HCT116 (cell line): ENCODE measurements around the gene CNPY1. TPM values are rescaled to one million over a fixed set of nuclear protein-coding genes. Genes with fewer than 3 reads are reported as not detected.

ENCODE experiments used
- ATAC-seq: fragments of 200-7000 bp; cut with Tn5 transposase; 2 replicates; pipeline ENCODE4 v1.9.1; 2020; ENCODE audit warnings: mild to moderate bottlenecking, moderate library complexity
- BruUV-seq: library from RNA; stranded (reverse); fragments of 400-500 nt; replicated peaks from 2 replicates; lab custom pipeline; 2021; lab: Mats Ljungman, UMichigan
- CTCF ChIA-PET: fragments of 300-600 bp; sonication (Branson Sonifier 250); formaldehyde crosslinking; loops from one replicate; lab custom pipeline; 2021; ENCODE audit warnings: antibody characterized with exemption; lab: Charles Lee
- POLR2A ChIA-PET: fragments of 300-600, 350-600 bp; sonication (Branson Sonifier 250); formaldehyde crosslinking; loops from one replicate; lab custom pipeline; 2021; ENCODE audit warnings: antibody characterized with exemption; lab: Charles Lee
- RAD21 ChIA-PET, 2 experiments: fragments of 300-600 bp; sonication (Branson Sonifier 250); formaldehyde crosslinking; loops; one replicate each; lab custom pipeline; 2023; ENCODE audit warnings: low total read pairs in 2 of 2; ENCODE audit not compliant: uncharacterized antibody in 2 of 2, unreplicated experiment in 2 of 2, low non-redundant PET in 1 of 2; lab: Charles Lee
- DNase-seq: peaks from one replicate; pipeline ENCODE4 v3.0.0-alpha.2; 2010; ENCODE audit warnings: low read depth, low spot score
- H2AFZ ChIP-seq: fragments of 200-600 bp; shearing (Covaris generic), sonication (generic); 2 replicates; pipeline ENCODE4 v1.6.1; 2017; ENCODE audit warnings: low read depth, mixed run types, mixed read lengths, antibody characterized with exemption, low read length; ENCODE audit not compliant: poor library complexity, severe bottlenecking
- H3K27ac ChIP-seq: 2 replicates; pipeline ENCODE4 v1.5.1; 2012; ENCODE audit warnings: low read depth, low read length
- H3K27me3 ChIP-seq: fragments of 200-600 bp; sonication (generic); 2 replicates; pipeline ENCODE4 v1.6.1; 2016; ENCODE audit warnings: mixed run types, low read length, mixed read lengths; ENCODE audit not compliant: insufficient read depth
- H3K36me3 ChIP-seq, 2 experiments: fragments of 200-500 bp in 1 of 2; fragments of 200-600 bp in 1 of 2; sonication (Bioruptor generic) in 1 of 2; sonication (generic) in 1 of 2; 2 replicates each; pipeline versions ENCODE4 v1.5.1 to v1.6.1; 2014 to 2016; ENCODE audit warnings: low read length in 2 of 2, inconsistent platforms in 1 of 2, mixed read lengths in 1 of 2, mixed run types in 1 of 2; ENCODE audit not compliant: insufficient read depth in 2 of 2, control insufficient read depth in 1 of 2
- H3K4me1 ChIP-seq, 2 experiments: fragments of 200-600 bp in 1 of 2; sonication (generic) in 1 of 2; 2 replicates each; pipeline versions ENCODE4 v1.5.1 to v1.6.1; 2012 to 2017; ENCODE audit warnings: low read length in 2 of 2, inconsistent platforms in 1 of 2, mild to moderate bottlenecking in 1 of 2, mixed read lengths in 1 of 2, mixed run types in 1 of 2, moderate library complexity in 1 of 2; ENCODE audit not compliant: insufficient read depth in 2 of 2, control insufficient read depth in 1 of 2
- H3K4me2 ChIP-seq: fragments of 200-600 bp; sonication (generic); 2 replicates; pipeline ENCODE4 v1.6.1; 2017; ENCODE audit warnings: mixed run types, low read length, mixed read lengths
- H3K4me3 ChIP-seq, 2 experiments: fragments of 200-600 bp in 1 of 2; sonication (generic) in 1 of 2; replicated peaks in 1 of 2; 2 replicates each; pipeline ENCODE4 v1.5.1; 2011 to 2016; ENCODE audit warnings: low read length in 2 of 2, control low read depth in 1 of 2, low read depth in 1 of 2, mild to moderate bottlenecking in 1 of 2, mixed read lengths in 1 of 2, mixed run types in 1 of 2
- H3K79me2 ChIP-seq: fragments of 200-600 bp; sonication (generic); 2 replicates; pipeline ENCODE4 v1.6.1; 2017; ENCODE audit warnings: mild to moderate bottlenecking, mixed run types, low read length, moderate library complexity, mixed read lengths; ENCODE audit not compliant: insufficient read depth
- H3K9ac ChIP-seq: fragments of 200-600 bp; sonication (generic); 2 replicates; pipeline ENCODE4 v1.6.1; 2016; ENCODE audit warnings: low read length, mixed read lengths
- H3K9me2 ChIP-seq: fragments of 200-600 bp; sonication (generic), shearing (Covaris generic); 2 replicates; pipeline ENCODE4 v1.6.1; 2017; ENCODE audit warnings: mixed run types, mild to moderate bottlenecking, moderate library complexity; ENCODE audit not compliant: insufficient read depth
- H3K9me3 ChIP-seq, 2 experiments: fragments of 200-500 bp in 1 of 2; fragments of 200-600 bp in 1 of 2; sonication (Bioruptor generic) in 1 of 2; sonication (generic) in 1 of 2; 2 replicates each; pipeline ENCODE4 v1.6.1; 2014 to 2017; ENCODE audit warnings: low read length in 2 of 2, mixed read lengths in 2 of 2, inconsistent platforms in 1 of 2, low read depth in 1 of 2, mild to moderate bottlenecking in 1 of 2, mixed run types in 1 of 2, moderate library complexity in 1 of 2; ENCODE audit not compliant: control insufficient read depth in 1 of 2, insufficient read depth in 1 of 2
- H4K20me1 ChIP-seq: fragments of 200-600 bp; sonication (generic), shearing (Covaris generic); 2 replicates; pipeline ENCODE4 v1.6.1; 2017; ENCODE audit warnings: mixed run types, mild to moderate bottlenecking, moderate library complexity; ENCODE audit not compliant: insufficient read depth
- CBX3 ChIP-seq: IDR thresholded peaks from 2 replicates; pipeline ENCODE4 v1.6.1; 2012; ENCODE audit warnings: low read depth
- CEBPB ChIP-seq: IDR thresholded peaks from 2 replicates; pipeline ENCODE4 v1.6.1; 2012; ENCODE audit warnings: low read depth
- CTCF ChIP-seq, 3 experiments: fragments of 200-600 bp in 1 of 3; sonication (generic) in 1 of 3; IDR thresholded peaks in 2 of 3; conservative IDR thresholded peaks in 1 of 3; 2 replicates each; pipeline ENCODE4 v1.5.1; 2012 to 2017; ENCODE audit warnings: low read depth in 2 of 3, low read length in 2 of 3, antibody characterized with exemption in 1 of 3, borderline replicate concordance in 1 of 3, control low read depth in 1 of 3, mild to moderate bottlenecking in 1 of 3, mixed read lengths in 1 of 3, mixed run types in 1 of 3, moderate library complexity in 1 of 3; ENCODE audit not compliant: insufficient read depth in 1 of 3
- EGR1 ChIP-seq: IDR thresholded peaks from 2 replicates; pipeline ENCODE4 v1.6.1; 2012; ENCODE audit warnings: low read depth
- ELF1 ChIP-seq: IDR thresholded peaks from 2 replicates; pipeline ENCODE4 v1.6.1; 2012; ENCODE audit warnings: low read depth, borderline replicate concordance
- EZH2phosphoT487 ChIP-seq: fragments of 200-600 bp; IDR thresholded peaks from 2 replicates; pipeline ENCODE4 v1.6.1; 2018; ENCODE audit warnings: antibody characterized with exemption, borderline replicate concordance
- FOSL1 ChIP-seq: IDR thresholded peaks from 2 replicates; pipeline ENCODE4 v1.6.1; 2012; ENCODE audit warnings: low read depth
- JUND ChIP-seq: IDR thresholded peaks from 2 replicates; pipeline ENCODE4 v1.6.1; 2012
- MAX ChIP-seq: IDR thresholded peaks from 2 replicates; pipeline ENCODE4 v1.6.1; 2012
- POLR2AphosphoS5 ChIP-seq: IDR thresholded peaks from 2 replicates; pipeline ENCODE4 v1.6.1; 2011; ENCODE audit warnings: mild to moderate bottlenecking, low read depth, low read length, moderate library complexity
- RAD21 ChIP-seq: IDR thresholded peaks from 2 replicates; pipeline ENCODE4 v1.6.1; 2012; ENCODE audit warnings: low read depth, mild to moderate bottlenecking
- REST ChIP-seq: IDR thresholded peaks from 2 replicates; pipeline ENCODE4 v1.6.1; 2012; ENCODE audit warnings: low read depth
- SIN3A ChIP-seq: IDR thresholded peaks from 2 replicates; pipeline ENCODE4 v1.6.1; 2012; ENCODE audit warnings: low read depth
- SP1 ChIP-seq: IDR thresholded peaks from 2 replicates; pipeline ENCODE4 v1.6.1; 2012; ENCODE audit warnings: low read depth
- SRF ChIP-seq: IDR thresholded peaks from 2 replicates; pipeline ENCODE4 v1.6.1; 2012; ENCODE audit warnings: low read depth
- TCF7L2 ChIP-seq: IDR thresholded peaks from 2 replicates; pipeline ENCODE4 v1.7.0; 2011; ENCODE audit warnings: borderline replicate concordance, inconsistent platforms; ENCODE audit not compliant: insufficient read depth, insufficient read length; ENCODE audit errors: extremely low read depth
- ZFX ChIP-seq: fragments of 450-650 bp; IDR thresholded peaks from 2 replicates; pipeline ENCODE4 v1.6.1; 2017
- intact Hi-C: fragments of 100-400 bp; cut with micrococcal nuclease; formaldehyde crosslinking; loops from 2 replicates; pipeline ENCODE4 v1.10.0; 2022
- total RNA-seq: library from RNA; stranded (reverse); gene quantifications from one replicate; pipeline ENCODE4 v1.2.1, GENCODE V29; 2021; ENCODE audit not compliant: unreplicated experiment

Gene CNPY1
- total RNA-seq, 1 experiment from 2014 or later, result not detected

- H2AFZ ChIP-seq, result no peak overlapping the region
- CTCF ChIA-PET, result no interaction called here
- DNase-seq (no peak), ATAC-seq (no peak)
- no peak overlapping the region for H3K4me3 ChIP-seq
- no TSS peak for BruUV-seq
- RAD21 ChIA-PET, result no interaction called here
- H3K4me1 ChIP-seq, result no peaks in the 10 kb centered on the region
- H3K9me2 ChIP-seq, result no peaks in the 10 kb centered on the region
- H3K4me2 ChIP-seq, result no peak overlapping the region
- H3K9ac ChIP-seq, result no peak overlapping the region
- POLR2A ChIA-PET, result no interaction called here
- no peaks in the 10 kb centered on the region for H4K20me1 ChIP-seq
- H3K27ac ChIP-seq, result no peak overlapping the region
- H3K36me3 ChIP-seq, result no peaks in the 10 kb centered on the region
- H3K79me2 ChIP-seq, result no peaks in the 10 kb centered on the region
- intact Hi-C loops, result no loop called here
- no peak for TF ChIP-seq SP1
- no peak for TF ChIP-seq REST
- TF ChIP-seq CBX3, result no peak
- no peak for TF ChIP-seq SRF
- TF ChIP-seq SIN3A, result no peak
- TF ChIP-seq ZFX, result no peak
- no peak for TF ChIP-seq EZH2phosphoT487
- TF ChIP-seq TCF7L2, result no peak
- TF ChIP-seq CTCF (IDR thresholded peaks at IDR 0.05 in 2 of 3, conservative IDR thresholded peaks at IDR 0.05 in 1 of 3; ENCODE audit: borderline replicate concordance in 1 of 3, insufficient read depth in 1 of 3, low read depth in 2 of 3, low read length in 2 of 3), result no peak
- TF ChIP-seq CEBPB, result no peak
- TF ChIP-seq FOSL1, result no peak
- TF ChIP-seq ELF1, result no peak
- TF ChIP-seq RAD21, result no peak
- no peak for TF ChIP-seq POLR2AphosphoS5
- no peak for TF ChIP-seq JUND
- no peak for TF ChIP-seq EGR1
- TF ChIP-seq MAX, result no peak
- TF ChIP-seq, all 23 proteins: peak for 0
- Histone ChIP-seq H3K27me3 (peaks cover 56% of the 10 kb centered on the region), H3K9me3 (no peaks in the 10 kb centered on the region)
These were observed 34.7 kb downstream of the CNPY1 start for GRCh38 chr7:155511702-155511996.
